GM06990 (cell line): ENCODE data around the gene TTC39A.

Experiments used
- DNase-seq: peaks from one replicate; pipeline ENCODE4 v3.0.0-alpha.2; 2011; ENCODE audit not compliant: insufficient read length; ENCODE audit errors: extremely low read depth
- H3K27me3 ChIP-seq: replicated peaks from 2 replicates; pipeline ENCODE4 v1.6.0; 2011; ENCODE audit warnings: low read length; ENCODE audit not compliant: control insufficient read depth, insufficient read depth
- H3K36me3 ChIP-seq: 2 replicates; pipeline ENCODE4 v1.5.1; 2011; ENCODE audit warnings: low read length; ENCODE audit not compliant: control insufficient read depth, insufficient read depth
- H3K4me3 ChIP-seq: replicated peaks from 2 replicates; pipeline ENCODE4 v1.5.1; 2011; ENCODE audit warnings: low read depth, mild to moderate bottlenecking, control low read depth, low read length
- TF ChIP-seq, protein P1 (sequence below): IDR thresholded peaks from 2 replicates; pipeline ENCODE4 v1.5.1; 2011; ENCODE audit warnings: low read length, control low read depth, mild to moderate bottlenecking, inconsistent platforms; ENCODE audit not compliant: insufficient read depth, poor library complexity, severe bottlenecking

The TTC39A gene

DNA sequence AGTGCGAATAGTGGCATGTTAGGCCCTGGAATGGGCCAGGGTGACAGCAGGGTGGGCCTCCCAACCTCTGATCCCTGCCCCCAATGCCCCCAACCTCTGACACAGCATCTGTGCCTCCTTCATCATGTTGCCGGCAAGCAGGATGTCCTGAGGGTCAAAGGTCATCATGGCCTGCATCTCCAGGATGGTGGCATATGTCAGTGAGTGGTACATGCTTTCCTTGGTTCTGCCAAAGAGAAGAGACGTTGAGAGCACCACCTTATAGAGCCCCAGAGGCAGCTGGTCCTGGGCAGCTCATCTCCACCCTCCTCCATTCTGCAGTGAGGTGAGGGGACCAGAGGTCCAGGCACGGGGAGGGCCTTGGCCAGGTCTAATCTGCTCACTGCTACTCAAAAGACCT lies 17.6 kb downstream of the TTC39A start:
- TF ChIP-seq, protein P1, sequence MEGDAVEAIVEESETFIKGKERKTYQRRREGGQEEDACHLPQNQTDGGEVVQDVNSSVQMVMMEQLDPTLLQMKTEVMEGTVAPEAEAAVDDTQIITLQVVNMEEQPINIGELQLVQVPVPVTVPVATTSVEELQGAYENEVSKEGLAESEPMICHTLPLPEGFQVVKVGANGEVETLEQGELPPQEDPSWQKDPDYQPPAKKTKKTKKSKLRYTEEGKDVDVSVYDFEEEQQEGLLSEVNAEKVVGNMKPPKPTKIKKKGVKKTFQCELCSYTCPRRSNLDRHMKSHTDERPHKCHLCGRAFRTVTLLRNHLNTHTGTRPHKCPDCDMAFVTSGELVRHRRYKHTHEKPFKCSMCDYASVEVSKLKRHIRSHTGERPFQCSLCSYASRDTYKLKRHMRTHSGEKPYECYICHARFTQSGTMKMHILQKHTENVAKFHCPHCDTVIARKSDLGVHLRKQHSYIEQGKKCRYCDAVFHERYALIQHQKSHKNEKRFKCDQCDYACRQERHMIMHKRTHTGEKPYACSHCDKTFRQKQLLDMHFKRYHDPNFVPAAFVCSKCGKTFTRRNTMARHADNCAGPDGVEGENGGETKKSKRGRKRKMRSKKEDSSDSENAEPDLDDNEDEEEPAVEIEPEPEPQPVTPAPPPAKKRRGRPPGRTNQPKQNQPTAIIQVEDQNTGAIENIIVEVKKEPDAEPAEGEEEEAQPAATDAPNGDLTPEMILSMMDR, result no peak

GRCh38 chr1:51311826-51312225 lies 18.5 kb downstream of the TTC39A start:
- Histone ChIP-seq H3K36me3 (no peaks in the 10 kb centered on the region), H3K4me3 (no peak overlapping the region), H3K27me3 (no peaks in the 10 kb centered on the region)
- no peak for DNase-seq
- TF ChIP-seq, protein P1, result no peak

More for the DNA sequence above, 17.6 kb downstream of the TTC39A start:
- Histone ChIP-seq H3K36me3 (no peaks in the 10 kb centered on the region), H3K4me3 (no peak overlapping the region), H3K27me3 (no peaks in the 10 kb centered on the region)
- no peak for DNase-seq

- TF ChIP-seq, protein P1, result no peak
- Histone ChIP-seq H3K36me3 (no peaks in the 10 kb centered on the region), H3K27me3 (no peaks in the 10 kb centered on the region), H3K4me3 (no peak overlapping the region)
- DNase-seq, result no peak
Measured at GRCh38 chr1:51310871-51311613, 19.3 kb downstream of the TTC39A start.

- no peak for DNase-seq
- TF ChIP-seq, protein P1, result no peak
- no peaks in the 10 kb centered on the region for H3K36me3 ChIP-seq
- H3K4me3 ChIP-seq, result no peak overlapping the region
- no peaks in the 10 kb centered on the region for H3K27me3 ChIP-seq
Measured at GRCh38 chr1:51309291-51309690, 21.1 kb downstream of the TTC39A start.

GRCh38 chr1:51308636-51309035 lies 21.7 kb downstream of the TTC39A start:
- Histone ChIP-seq H3K27me3 (no peaks in the 10 kb centered on the region), H3K36me3 (no peaks in the 10 kb centered on the region), H3K4me3 (no peak overlapping the region)
- TF ChIP-seq, protein P1, result no peak
- DNase-seq, result no peak

DNA sequence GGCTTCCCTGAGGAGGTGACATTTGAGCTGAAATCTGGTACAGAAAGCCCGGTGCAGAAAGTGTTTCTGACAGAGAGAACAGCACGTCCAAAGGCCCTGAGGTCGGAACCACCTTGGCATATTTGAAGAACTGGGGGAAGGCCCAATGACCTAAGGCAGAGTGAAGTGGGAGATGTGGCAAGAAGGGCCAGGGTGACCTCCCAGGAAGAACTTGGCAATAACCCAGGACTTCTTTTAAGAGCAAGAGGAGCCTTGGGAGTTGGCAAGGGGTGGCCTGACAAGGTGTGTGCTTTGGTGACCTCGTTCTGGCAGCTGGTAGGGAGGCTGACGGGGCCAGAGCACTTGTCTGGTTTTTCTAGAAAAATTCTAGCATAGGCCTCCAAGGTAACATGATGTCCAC lies 23.4 kb downstream of the TTC39A start:
- no peak overlapping the region for H3K4me3 ChIP-seq
- H3K27me3 ChIP-seq, result no peaks in the 10 kb centered on the region
- H3K36me3 ChIP-seq, result no peaks in the 10 kb centered on the region
- TF ChIP-seq, protein P1, result no peak
- no peak for DNase-seq
